K562 (cell line): ENCODE results near the gene SMIM15. TPM values are rescaled to one million over a fixed set of nuclear protein-coding genes. Genes with fewer than 3 reads are reported as not detected.

ENCODE experiments used
- ATAC-seq: fragments of 200-7000 bp; cut with Tn5 transposase; 3 replicates; pipeline ENCODE4 v1.9.1; 2020; ENCODE audit warnings: moderate library complexity
- BruUV-seq: library from RNA; stranded (reverse); fragments of 400-500 nt; replicated peaks from 2 replicates; lab custom pipeline; 2021; lab: Mats Ljungman, UMichigan
- CTCF ChIA-PET: fragments of 300-600 bp; formaldehyde crosslinking; extraction: SDS; loops from one replicate; lab custom pipeline; 2021; ENCODE audit warnings: low intra/inter-chr PET ratio; lab: Yijun Ruan, JAX
- POLR2A ChIA-PET: fragments of 300-600, 350-650 bp; sonication (Branson Sonifier 250); formaldehyde crosslinking; extraction: SDS; loops from one replicate; lab custom pipeline; 2021; ENCODE audit warnings: antibody characterized with exemption, inconsistent platforms; lab: Yijun Ruan, JAX
- DNase-seq, 4 experiments: peaks; one replicate each; pipeline versions ENCODE4 v3.0.0 to v3.0.0-alpha.2; 2011 to 2018; ENCODE audit warnings: low spot score in 3 of 4, mixed read lengths in 3 of 4; ENCODE audit errors: extremely low read depth in 1 of 4
- FAIRE-seq: peaks from 2 replicates; lab custom pipeline; 2011; peaks lifted over from hg19 to GRCh38; lab: Jason Lieb, UNC
- H2AFZ ChIP-seq: 2 replicates; pipeline ENCODE4 v1.6.0; 2011; ENCODE audit warnings: low read depth, low read length, control low read depth, inconsistent platforms
- H3K27ac ChIP-seq: fragments of 200-600 bp; 3 replicates; pipeline ENCODE4 v1.8.0; 2011; ENCODE audit warnings: low read depth, mild to moderate bottlenecking, control low read depth, inconsistent platforms, low read length, moderate library complexity, mixed read lengths; ENCODE audit errors: extremely low read depth
- H3K27me3 ChIP-seq, 2 experiments: fragments of 300-600 bp in 1 of 2; 2 replicates in 1 of 2; 3 replicates in 1 of 2; pipeline versions ENCODE4 v1.6.0 to v1.8.0; 2011; ENCODE audit warnings: inconsistent platforms in 2 of 2, low read length in 2 of 2, mild to moderate bottlenecking in 1 of 2, mixed read lengths in 1 of 2, moderate library complexity in 1 of 2; ENCODE audit not compliant: control insufficient read depth in 2 of 2, insufficient read depth in 2 of 2
- H3K36me3 ChIP-seq: fragments of 300-600 bp; 3 replicates; pipeline ENCODE4 v1.8.0; 2011; ENCODE audit warnings: mild to moderate bottlenecking, low read length, inconsistent platforms; ENCODE audit not compliant: control insufficient read depth, insufficient read depth
- H3K4me1 ChIP-seq, 2 experiments: fragments of 200-600 bp in 1 of 2; replicated peaks in 1 of 2; 2 replicates in 1 of 2; 3 replicates in 1 of 2; pipeline versions ENCODE4 v1.5.1 to v1.8.0; 2011; ENCODE audit warnings: inconsistent platforms in 2 of 2, low read length in 2 of 2, mild to moderate bottlenecking in 1 of 2, mixed read lengths in 1 of 2, moderate library complexity in 1 of 2; ENCODE audit not compliant: control insufficient read depth in 2 of 2, insufficient read depth in 2 of 2
- H3K4me2 ChIP-seq: 2 replicates; pipeline ENCODE4 v1.6.1; 2011; ENCODE audit warnings: low read length, control low read depth, inconsistent platforms, mixed read lengths; ENCODE audit not compliant: insufficient read depth
- H3K4me3 ChIP-seq: fragments of 200-600 bp; sonication (generic), shearing (Covaris generic); 2 replicates; pipeline ENCODE4 v1.5.1; 2016; ENCODE audit warnings: control low read depth, inconsistent platforms
- H3K79me2 ChIP-seq: fragments of 200-600 bp; 3 replicates; pipeline ENCODE4 v1.8.0; 2011; ENCODE audit warnings: low read length, inconsistent platforms; ENCODE audit not compliant: control insufficient read depth, insufficient read depth
- H3K9ac ChIP-seq, 2 experiments: 2 replicates each; pipeline versions ENCODE4 v1.6.0 to v1.6.1; 2011; ENCODE audit warnings: low read depth in 2 of 2, low read length in 2 of 2, control low read depth in 1 of 2, inconsistent platforms in 1 of 2, mild to moderate bottlenecking in 1 of 2, mixed read lengths in 1 of 2; ENCODE audit not compliant: insufficient read depth in 1 of 2
- H3K9me1 ChIP-seq: one replicate; pipeline ENCODE4 v1.6.0; 2011; ENCODE audit warnings: inconsistent platforms, mild to moderate bottlenecking, low read length, moderate library complexity; ENCODE audit not compliant: control insufficient read depth, insufficient read depth
- H3K9me3 ChIP-seq: replicated peaks from 2 replicates; pipeline ENCODE4 v1.5.1; 2011; ENCODE audit warnings: low read depth, low read length, inconsistent platforms; ENCODE audit not compliant: control insufficient read depth, insufficient read depth
- H4K20me1 ChIP-seq: replicated peaks from 2 replicates; pipeline ENCODE4 v1.6.1; 2011; ENCODE audit warnings: low read length, inconsistent platforms, mixed read lengths; ENCODE audit not compliant: control insufficient read depth, insufficient read depth
- ETS2 ChIP-seq: IDR thresholded peaks from 2 replicates; pipeline ENCODE4 v1.6.1; 2016; ENCODE audit warnings: borderline replicate concordance, missing genetic modification characterization, mild to moderate bottlenecking, moderate library complexity, missing compliant biosample characterization; ENCODE audit not compliant: poor library complexity, severe bottlenecking
- MAZ ChIP-seq, 2 experiments: fragments of 450-650 bp in 1 of 2; sonication (generic) in 1 of 2; formaldehyde crosslinking; IDR thresholded peaks in 1 of 2; conservative IDR thresholded peaks in 1 of 2; 2 replicates each; pipeline versions ENCODE4 v1.4.0 to v1.5.0; 2020; ENCODE audit warnings: mild to moderate bottlenecking in 1 of 2, missing genetic modification reagents in 1 of 2
- NFIX ChIP-seq: fragments of 250-450 bp; sonication (Bioruptor Pico); IDR thresholded peaks from 2 replicates; pipeline ENCODE4 v1.4.0; 2020; ENCODE audit warnings: low read depth, mild to moderate bottlenecking, moderate library complexity
- RFX1 ChIP-seq: fragments of 450-650 bp; IDR thresholded peaks from 2 replicates; pipeline ENCODE4 v1.6.1; 2016; ENCODE audit warnings: mild to moderate bottlenecking, moderate library complexity
- ZBED1 ChIP-seq: IDR thresholded peaks from 2 replicates; pipeline ENCODE4 v1.6.1; 2014
- ZBTB17 ChIP-seq: fragments of 450-650 bp; formaldehyde crosslinking; IDR thresholded peaks from 2 replicates; pipeline ENCODE4 v1.4.0; 2020; ENCODE audit warnings: mild to moderate bottlenecking
- ZC3H11A ChIP-seq: IDR thresholded peaks from 2 replicates; pipeline ENCODE4 v1.6.1; 2012; ENCODE audit warnings: low read depth, low read length, improper control_type of control experiment
- ZKSCAN3 ChIP-seq: fragments of 250-450 bp; sonication (Bioruptor Pico); IDR thresholded peaks from 2 replicates; pipeline ENCODE4 v1.4.0; 2020
- WGBS: fragments of 100-300 bp; shearing (Covaris generic); methylation state at CpG from one replicate; pipeline ENCODE4 v1.1.6; 2016; ENCODE audit warnings: low coverage, mixed read lengths; ENCODE audit not compliant: insufficient coverage; ENCODE audit errors: missing lambda C conversion rate; 5-methylcytosine and 5-hydroxymethylcytosine counted together
- in situ Hi-C: fragments of 300-500 bp; cut with MboI; formaldehyde crosslinking; loops from 4 replicates; pipeline ENCODE4 v1.15.0; 2018; ENCODE audit warnings: inconsistent platforms, mixed read lengths
- intact Hi-C: fragments of 100-400 bp; cut with micrococcal nuclease; formaldehyde crosslinking; loops from 2 replicates; pipeline ENCODE4 v1.14.2; 2022
- polyA plus RNA-seq, 8 experiments: library from polyadenylated mRNA; depleted of rRNA in 4 of 8; stranded (reverse) in 5 of 8; unstranded in 3 of 8; fragments of >200 nt; fragmentation: Nextera tagmentation in 2 of 8; fragmentation: Illumina TruSeq in 1 of 8; extraction: Ambion mirVana in 2 of 8; extraction: Trizol in 1 of 8; gene quantifications; 2 replicates each; pipeline versions ENCODE4 v1.2.1 to v1.2.3, GENCODE V29; 2011 to 2014; ENCODE audit warnings: inconsistent platforms in 1 of 8, missing spikeins in 1 of 8
- total RNA-seq, 7 experiments: library from RNA; depleted of rRNA in 6 of 7; stranded (reverse); fragments of >200 nt in 6 of 7; fragmentation: Illumina TruSeq in 2 of 7; extraction: Trizol in 2 of 7; gene quantifications; 2 replicates each; pipeline versions ENCODE4 v1.2.1 to v1.2.3, GENCODE V29; 2011 to 2021; ENCODE audit warnings: low replicate concordance in 1 of 7
- TF ChIP-seq, protein P1 (sequence below): fragments of 450-650 bp; IDR thresholded peaks from 2 replicates; pipeline ENCODE4 v1.6.1; 2016; ENCODE audit warnings: mild to moderate bottlenecking, moderate library complexity

SMIM15 gene
- total and polyA plus RNA-seq, 9 of the 15 experiments (the other 6 are each of a cell fraction or from before 2014, with no cell fraction given), result 16.6 to 124 (median 82.0) TPM

DNA sequence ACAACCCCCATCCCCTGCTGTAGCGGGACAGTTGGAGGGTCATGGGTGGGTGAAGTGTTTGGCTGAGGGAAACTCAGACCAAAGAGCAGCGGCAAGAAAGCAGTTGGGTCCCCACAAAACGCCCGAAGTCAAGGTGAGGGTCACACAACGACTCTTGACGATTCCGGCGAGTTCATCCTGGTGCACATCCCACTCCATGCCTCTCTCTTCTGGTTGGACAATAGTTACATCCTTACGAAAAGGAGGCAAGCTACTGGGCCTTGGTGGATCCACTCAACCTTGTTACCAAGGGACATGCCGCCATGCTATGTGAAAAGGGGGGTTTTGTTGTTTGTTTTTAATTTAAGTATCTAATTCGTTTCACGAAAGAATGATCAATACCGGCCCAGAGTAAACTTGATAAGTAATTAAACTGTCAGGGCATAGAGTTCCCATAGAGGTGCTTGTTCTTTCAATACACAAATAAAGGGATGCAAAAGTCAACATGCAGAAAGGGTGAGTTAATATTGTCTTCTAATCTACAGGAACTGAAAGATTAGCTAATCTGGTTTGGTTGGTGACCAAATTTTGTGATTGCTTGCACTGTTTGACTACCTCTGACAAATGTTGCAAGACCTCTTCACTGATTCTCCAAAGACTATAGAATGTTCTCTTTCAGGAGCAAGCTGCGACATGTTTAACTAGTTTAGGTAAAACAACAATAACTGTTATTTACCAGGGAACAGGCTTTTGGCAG is 732 bp upstream of the SMIM15 start (continued):
- TF ChIP-seq MAZ (CRISPR knock-in tag; conservative IDR thresholded peaks at IDR 0.05 in 1 of 2, IDR thresholded peaks at IDR 0.05 in 1 of 2), result peak in 1 of 2 experiments; percentile 1; a peak in 1 of 4 replicates

DNA sequence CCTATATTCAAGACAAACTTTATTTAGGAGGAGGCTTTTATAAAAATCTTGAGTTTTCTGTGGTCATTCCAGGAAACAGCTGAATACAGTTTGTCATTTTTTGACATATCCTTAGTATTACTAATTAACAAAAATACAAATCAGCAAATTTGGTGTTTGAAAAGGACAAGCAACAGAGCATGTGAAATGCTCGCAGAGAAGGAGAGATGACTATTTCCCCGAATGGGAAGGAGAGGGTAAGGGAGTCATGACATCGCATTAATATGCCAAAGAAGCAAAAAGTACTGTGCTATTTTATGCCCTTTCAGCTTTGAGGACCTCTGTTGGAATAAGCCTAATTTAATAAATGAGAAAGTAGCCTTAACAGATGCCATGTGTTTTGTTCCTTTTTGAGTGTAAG is 1.8 kb downstream of the SMIM15 start:
- Histone ChIP-seq H3K27me3 (no peaks in the 10 kb centered on the region), H3K27ac (peak overlapping the region; percentile 49), H3K9me1 (no peaks in the 10 kb centered on the region), H3K36me3 (peaks cover 44% of the 10 kb centered on the region), H3K4me2 (peak overlapping the region; percentile 73), H2AFZ (no peak overlapping the region), H4K20me1 (no peaks in the 10 kb centered on the region), H3K79me2 (peaks cover 70% of the 10 kb centered on the region), H3K9me3 (no peaks in the 10 kb centered on the region), H3K4me3 (peak overlapping the region; percentile 69), H3K4me1 (peaks cover 0 to 18% of the 10 kb centered on the region in 2 experiments; a peak in 3 of 5 replicates), H3K9ac (peak overlapping the region in 1 of 2 experiments; percentile 95; a peak in 2 of 4 replicates)
- in situ Hi-C loops (no loop called here), intact Hi-C loops (loop anchor here (5.0 to 10.0 kb wide), 4 partner anchors 106 to 316 kb away; partner anchors contain the start of genes ELOVL7 and ZSWIM6)
- no peak for FAIRE-seq
- BruUV-seq, result no TSS peak
- peak in 1 of 4 experiments; percentile 25 for DNase-seq
- POLR2A ChIA-PET, result interaction anchor here (0.8 kb wide), 1 partner anchor 761 kb away, joined by 6 read pairs; no protein-coding TSS in a partner anchor
- 26% methylated on average over 3 of the region's 3 CpGs for WGBS
- CTCF ChIA-PET, result no interaction called here
- no peak for ATAC-seq
- TF ChIP-seq ZC3H11A (no peak), ETS2 (tag) (no peak), ZKSCAN3 (no peak), RFX1 (no peak), ZBED1 (no peak), NFIX (no peak), ZBTB17 (no peak)
- TF ChIP-seq, protein P1, sequence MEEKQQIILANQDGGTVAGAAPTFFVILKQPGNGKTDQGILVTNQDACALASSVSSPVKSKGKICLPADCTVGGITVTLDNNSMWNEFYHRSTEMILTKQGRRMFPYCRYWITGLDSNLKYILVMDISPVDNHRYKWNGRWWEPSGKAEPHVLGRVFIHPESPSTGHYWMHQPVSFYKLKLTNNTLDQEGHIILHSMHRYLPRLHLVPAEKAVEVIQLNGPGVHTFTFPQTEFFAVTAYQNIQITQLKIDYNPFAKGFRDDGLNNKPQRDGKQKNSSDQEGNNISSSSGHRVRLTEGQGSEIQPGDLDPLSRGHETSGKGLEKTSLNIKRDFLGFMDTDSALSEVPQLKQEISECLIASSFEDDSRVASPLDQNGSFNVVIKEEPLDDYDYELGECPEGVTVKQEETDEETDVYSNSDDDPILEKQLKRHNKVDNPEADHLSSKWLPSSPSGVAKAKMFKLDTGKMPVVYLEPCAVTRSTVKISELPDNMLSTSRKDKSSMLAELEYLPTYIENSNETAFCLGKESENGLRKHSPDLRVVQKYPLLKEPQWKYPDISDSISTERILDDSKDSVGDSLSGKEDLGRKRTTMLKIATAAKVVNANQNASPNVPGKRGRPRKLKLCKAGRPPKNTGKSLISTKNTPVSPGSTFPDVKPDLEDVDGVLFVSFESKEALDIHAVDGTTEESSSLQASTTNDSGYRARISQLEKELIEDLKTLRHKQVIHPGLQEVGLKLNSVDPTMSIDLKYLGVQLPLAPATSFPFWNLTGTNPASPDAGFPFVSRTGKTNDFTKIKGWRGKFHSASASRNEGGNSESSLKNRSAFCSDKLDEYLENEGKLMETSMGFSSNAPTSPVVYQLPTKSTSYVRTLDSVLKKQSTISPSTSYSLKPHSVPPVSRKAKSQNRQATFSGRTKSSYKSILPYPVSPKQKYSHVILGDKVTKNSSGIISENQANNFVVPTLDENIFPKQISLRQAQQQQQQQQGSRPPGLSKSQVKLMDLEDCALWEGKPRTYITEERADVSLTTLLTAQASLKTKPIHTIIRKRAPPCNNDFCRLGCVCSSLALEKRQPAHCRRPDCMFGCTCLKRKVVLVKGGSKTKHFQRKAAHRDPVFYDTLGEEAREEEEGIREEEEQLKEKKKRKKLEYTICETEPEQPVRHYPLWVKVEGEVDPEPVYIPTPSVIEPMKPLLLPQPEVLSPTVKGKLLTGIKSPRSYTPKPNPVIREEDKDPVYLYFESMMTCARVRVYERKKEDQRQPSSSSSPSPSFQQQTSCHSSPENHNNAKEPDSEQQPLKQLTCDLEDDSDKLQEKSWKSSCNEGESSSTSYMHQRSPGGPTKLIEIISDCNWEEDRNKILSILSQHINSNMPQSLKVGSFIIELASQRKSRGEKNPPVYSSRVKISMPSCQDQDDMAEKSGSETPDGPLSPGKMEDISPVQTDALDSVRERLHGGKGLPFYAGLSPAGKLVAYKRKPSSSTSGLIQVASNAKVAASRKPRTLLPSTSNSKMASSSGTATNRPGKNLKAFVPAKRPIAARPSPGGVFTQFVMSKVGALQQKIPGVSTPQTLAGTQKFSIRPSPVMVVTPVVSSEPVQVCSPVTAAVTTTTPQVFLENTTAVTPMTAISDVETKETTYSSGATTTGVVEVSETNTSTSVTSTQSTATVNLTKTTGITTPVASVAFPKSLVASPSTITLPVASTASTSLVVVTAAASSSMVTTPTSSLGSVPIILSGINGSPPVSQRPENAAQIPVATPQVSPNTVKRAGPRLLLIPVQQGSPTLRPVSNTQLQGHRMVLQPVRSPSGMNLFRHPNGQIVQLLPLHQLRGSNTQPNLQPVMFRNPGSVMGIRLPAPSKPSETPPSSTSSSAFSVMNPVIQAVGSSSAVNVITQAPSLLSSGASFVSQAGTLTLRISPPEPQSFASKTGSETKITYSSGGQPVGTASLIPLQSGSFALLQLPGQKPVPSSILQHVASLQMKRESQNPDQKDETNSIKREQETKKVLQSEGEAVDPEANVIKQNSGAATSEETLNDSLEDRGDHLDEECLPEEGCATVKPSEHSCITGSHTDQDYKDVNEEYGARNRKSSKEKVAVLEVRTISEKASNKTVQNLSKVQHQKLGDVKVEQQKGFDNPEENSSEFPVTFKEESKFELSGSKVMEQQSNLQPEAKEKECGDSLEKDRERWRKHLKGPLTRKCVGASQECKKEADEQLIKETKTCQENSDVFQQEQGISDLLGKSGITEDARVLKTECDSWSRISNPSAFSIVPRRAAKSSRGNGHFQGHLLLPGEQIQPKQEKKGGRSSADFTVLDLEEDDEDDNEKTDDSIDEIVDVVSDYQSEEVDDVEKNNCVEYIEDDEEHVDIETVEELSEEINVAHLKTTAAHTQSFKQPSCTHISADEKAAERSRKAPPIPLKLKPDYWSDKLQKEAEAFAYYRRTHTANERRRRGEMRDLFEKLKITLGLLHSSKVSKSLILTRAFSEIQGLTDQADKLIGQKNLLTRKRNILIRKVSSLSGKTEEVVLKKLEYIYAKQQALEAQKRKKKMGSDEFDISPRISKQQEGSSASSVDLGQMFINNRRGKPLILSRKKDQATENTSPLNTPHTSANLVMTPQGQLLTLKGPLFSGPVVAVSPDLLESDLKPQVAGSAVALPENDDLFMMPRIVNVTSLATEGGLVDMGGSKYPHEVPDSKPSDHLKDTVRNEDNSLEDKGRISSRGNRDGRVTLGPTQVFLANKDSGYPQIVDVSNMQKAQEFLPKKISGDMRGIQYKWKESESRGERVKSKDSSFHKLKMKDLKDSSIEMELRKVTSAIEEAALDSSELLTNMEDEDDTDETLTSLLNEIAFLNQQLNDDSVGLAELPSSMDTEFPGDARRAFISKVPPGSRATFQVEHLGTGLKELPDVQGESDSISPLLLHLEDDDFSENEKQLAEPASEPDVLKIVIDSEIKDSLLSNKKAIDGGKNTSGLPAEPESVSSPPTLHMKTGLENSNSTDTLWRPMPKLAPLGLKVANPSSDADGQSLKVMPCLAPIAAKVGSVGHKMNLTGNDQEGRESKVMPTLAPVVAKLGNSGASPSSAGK, result peak; percentile 35
